GM20431 (cell line): ENCODE measurements around the gene ITIH1.

Source experiments
- in situ Hi-C: fragments of 300-500 bp; cut with MseI, MboI; formaldehyde crosslinking; loops from one replicate; pipeline ENCODE4 v1.15.0; 2020; ENCODE audit warnings: low sequenced_read_pairs; ENCODE audit not compliant: unreplicated experiment

The ITIH1 gene

GRCh38 chr3:52787672-52788625, 10.6 kb downstream of the ITIH1 start:
- in situ Hi-C loops = no loop called here

- in situ Hi-C loops = no loop called here
Observed at GRCh38 chr3:52788890-52789745, 11.7 kb downstream of the ITIH1 start.

- in situ Hi-C loops = no loop called here
Observed at GRCh38 chr3:52789746-52790040, 12.3 kb downstream of the ITIH1 start.

GRCh38 chr3:52790337-52790736, 12.9 kb downstream of the ITIH1 start:
- in situ Hi-C loops = no loop called here

- in situ Hi-C loops = no loop called here
Observed at GRCh38 chr3:52790741-52791140, 13.3 kb downstream of the ITIH1 start.

GRCh38 chr3:52791366-52791765, 14.0 kb downstream of the ITIH1 start:
- in situ Hi-C loops = no loop called here

GRCh38 chr3:52791928-52792327, 14.5 kb downstream of the ITIH1 start:
- in situ Hi-C loops = no loop called here

- in situ Hi-C loops = no loop called here
Observed at GRCh38 chr3:52792413-52792812, 15.0 kb downstream of the ITIH1 start.

- in situ Hi-C loops = no loop called here
Observed at GRCh38 chr3:52792961-52793695, 15.7 kb downstream of the ITIH1 start.

- in situ Hi-C loops = no loop called here
Observed at GRCh38 chr3:52793702-52794611, 16.6 kb downstream of the ITIH1 start.

GRCh38 chr3:52794612-52795099, 17.3 kb downstream of the ITIH1 start, which contains the start of gene ITIH3:
Gene ITIH3 (plus strand): TSS chr3:52794796. CDS start chr3:52794804, 8 bp downstream.
- in situ Hi-C loops = no loop called here

- in situ Hi-C loops = no loop called here
Observed at GRCh38 chr3:52795298-52795900, 18.0 kb downstream of the ITIH1 start.

- in situ Hi-C loops = no loop called here
Observed at GRCh38 chr3:52796411-52796810, 19.0 kb downstream of the ITIH1 start.

- in situ Hi-C loops = no loop called here
Observed at GRCh38 chr3:52798376-52798977, 21.1 kb downstream of the ITIH1 start.

- in situ Hi-C loops = no loop called here
Observed at GRCh38 chr3:52798978-52799476, 21.6 kb downstream of the ITIH1 start.

GRCh38 chr3:52800079-52800478, 22.7 kb downstream of the ITIH1 start:
- in situ Hi-C loops = no loop called here

- in situ Hi-C loops = no loop called here
Observed at GRCh38 chr3:52801839-52802238, 24.4 kb downstream of the ITIH1 start.
